ENCODE data around the gene CERS6.

The CERS6 gene

DNA sequence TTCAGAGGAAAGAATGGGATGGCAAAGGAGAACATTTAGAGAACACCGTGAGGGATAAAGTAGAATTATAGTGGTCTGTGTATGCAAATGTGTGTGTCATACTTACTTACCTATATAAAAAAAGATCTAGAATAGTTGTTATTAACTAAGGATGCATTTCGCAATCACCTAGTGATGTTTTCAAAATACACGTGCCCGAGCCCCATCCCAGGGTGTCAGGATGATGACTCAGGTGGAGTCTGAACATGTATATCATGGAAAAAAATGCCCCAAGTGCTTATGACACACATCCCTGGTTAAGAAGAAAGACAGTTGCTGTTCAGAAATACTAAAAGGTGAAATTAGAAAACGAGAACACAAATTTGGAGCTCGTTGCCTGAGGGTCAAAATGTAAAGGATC, 109.0 kb downstream of the CERS6 start:
- TF ChIP-seq, protein P1, sequence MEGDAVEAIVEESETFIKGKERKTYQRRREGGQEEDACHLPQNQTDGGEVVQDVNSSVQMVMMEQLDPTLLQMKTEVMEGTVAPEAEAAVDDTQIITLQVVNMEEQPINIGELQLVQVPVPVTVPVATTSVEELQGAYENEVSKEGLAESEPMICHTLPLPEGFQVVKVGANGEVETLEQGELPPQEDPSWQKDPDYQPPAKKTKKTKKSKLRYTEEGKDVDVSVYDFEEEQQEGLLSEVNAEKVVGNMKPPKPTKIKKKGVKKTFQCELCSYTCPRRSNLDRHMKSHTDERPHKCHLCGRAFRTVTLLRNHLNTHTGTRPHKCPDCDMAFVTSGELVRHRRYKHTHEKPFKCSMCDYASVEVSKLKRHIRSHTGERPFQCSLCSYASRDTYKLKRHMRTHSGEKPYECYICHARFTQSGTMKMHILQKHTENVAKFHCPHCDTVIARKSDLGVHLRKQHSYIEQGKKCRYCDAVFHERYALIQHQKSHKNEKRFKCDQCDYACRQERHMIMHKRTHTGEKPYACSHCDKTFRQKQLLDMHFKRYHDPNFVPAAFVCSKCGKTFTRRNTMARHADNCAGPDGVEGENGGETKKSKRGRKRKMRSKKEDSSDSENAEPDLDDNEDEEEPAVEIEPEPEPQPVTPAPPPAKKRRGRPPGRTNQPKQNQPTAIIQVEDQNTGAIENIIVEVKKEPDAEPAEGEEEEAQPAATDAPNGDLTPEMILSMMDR (IDR thresholded peaks at IDR 0.05; ENCODE audit: control insufficient read depth, insufficient read depth, low read depth, low read length, missing control alignments): no peak
- no peak overlapping the region for H3K4me3 ChIP-seq (ENCODE audit: control insufficient read depth, low read depth, low read length)
- no peak for DNase-seq (ENCODE audit: low read depth)

DNA sequence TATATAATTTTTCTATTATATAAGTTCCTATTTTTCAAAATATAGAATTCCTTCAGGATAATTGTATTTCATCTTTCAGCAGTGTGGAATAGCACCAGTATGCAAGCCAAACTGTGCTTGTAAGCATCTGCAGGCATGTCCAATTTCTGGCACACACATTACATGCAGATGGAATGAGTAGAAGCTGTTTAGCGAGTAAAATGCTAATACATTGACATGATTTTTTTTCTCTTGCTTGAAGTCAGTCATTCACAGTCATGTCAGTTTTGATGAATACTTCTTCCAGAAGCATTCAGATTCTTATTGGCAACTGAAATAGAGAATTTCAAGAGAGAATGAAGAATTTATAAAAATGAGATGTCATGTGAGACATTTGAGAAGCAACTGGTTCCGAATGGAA, 109.4 kb downstream of the CERS6 start:
- no peak overlapping the region for H3K4me3 ChIP-seq (ENCODE audit: control insufficient read depth, low read depth, low read length)
- no peak for DNase-seq (ENCODE audit: low read depth)
- TF ChIP-seq, protein P1 (IDR thresholded peaks at IDR 0.05; ENCODE audit: control insufficient read depth, insufficient read depth, low read depth, low read length, missing control alignments): no peak

DNA sequence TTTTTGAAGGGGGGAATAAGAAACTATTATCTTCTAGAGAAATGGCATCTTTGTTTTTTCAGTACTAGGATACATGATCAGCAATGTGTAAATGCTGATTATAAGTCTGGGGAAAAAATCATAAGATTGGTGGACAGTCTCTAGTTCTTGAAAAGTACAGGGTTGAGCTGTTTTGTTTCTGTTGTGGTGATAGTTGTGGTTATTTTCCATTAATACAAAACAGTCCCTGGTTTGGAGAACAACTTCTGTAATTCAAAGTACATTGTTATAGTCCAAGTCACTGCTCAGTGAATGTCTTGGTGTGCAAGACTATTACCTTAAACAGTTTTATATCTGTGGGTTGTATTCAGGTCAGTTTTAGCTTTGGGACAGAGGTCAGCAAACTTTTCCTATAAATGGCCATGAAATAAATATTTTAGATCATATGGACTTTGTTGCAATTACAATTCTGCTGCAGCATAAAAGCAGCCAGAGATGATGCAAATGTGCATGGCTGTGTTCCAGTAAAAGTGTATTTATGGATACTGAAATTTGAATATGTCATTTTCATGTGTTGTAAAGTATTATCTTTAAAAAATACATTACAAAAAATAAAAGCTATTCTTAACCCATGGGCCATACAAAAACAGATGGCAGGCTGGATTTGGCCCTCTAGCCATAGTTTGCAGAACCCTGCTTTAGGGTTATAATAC, 111.0 kb downstream of the CERS6 start:
- H3K4me3 ChIP-seq (ENCODE audit: control insufficient read depth, low read depth, low read length): no peak overlapping the region
- DNase-seq (ENCODE audit: low read depth): no peak
- TF ChIP-seq, protein P1 (IDR thresholded peaks at IDR 0.05; ENCODE audit: control insufficient read depth, insufficient read depth, low read depth, low read length, missing control alignments): no peak

DNA sequence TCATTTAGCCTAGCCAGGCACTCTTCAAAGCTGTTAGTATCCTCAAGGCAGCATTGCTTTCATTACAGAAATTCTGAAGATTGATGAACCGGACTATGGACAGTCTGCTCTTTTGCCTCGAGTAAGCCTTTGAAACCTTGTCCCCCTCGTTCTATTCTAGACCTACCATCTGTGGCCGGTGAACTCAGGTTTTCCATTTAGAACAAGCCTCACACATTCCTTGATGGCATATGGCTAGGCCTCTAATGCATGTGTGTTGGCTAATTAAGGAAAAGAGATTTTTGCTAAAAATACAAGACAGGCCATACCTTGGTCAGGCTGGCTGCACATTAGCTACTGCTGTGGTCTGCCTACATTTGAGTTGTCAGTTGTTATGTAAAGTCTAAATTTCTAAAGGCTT, 111.8 kb downstream of the CERS6 start:
- H3K4me3 ChIP-seq (ENCODE audit: control insufficient read depth, low read depth, low read length): no peak overlapping the region
- DNase-seq (ENCODE audit: low read depth): no peak
- TF ChIP-seq, protein P1 (IDR thresholded peaks at IDR 0.05; ENCODE audit: control insufficient read depth, insufficient read depth, low read depth, low read length, missing control alignments): no peak

DNA sequence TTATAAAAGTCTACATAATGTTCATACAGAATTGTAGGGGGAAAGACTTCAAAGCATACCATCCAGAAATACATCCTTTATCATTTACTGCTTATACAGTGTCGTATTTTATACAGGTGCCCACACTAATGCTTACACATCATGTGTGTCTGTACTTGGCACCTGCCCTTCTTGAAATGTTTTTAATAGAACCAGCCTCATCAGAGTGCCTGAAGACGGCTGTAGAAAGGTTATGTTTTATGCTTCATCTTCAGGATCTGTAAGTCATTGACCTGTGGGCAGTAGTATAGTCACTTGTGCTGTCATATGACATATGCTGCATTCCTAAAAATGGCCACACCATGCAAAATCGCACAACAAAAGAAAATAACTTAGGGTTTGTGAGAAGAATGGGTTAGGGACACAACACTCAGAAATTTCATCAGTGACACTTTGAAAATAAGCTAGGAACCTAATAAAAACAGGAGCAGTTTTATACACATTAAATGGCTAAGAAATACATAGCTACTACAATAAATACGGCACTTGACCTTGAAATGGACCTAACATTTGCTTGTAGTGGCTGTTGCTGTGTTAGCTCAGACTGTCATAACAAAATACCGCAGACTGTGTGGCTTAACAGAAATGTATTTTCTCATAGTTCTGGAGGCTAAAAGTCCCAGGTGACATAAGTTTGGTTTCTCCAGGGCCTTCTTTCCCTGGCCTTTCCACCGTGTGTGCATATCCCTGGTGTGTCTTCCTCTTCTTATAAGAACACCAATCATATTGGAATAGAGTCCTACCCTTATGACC, 112.6 kb downstream of the CERS6 start:
- TF ChIP-seq, protein P1 (IDR thresholded peaks at IDR 0.05; ENCODE audit: control insufficient read depth, insufficient read depth, low read depth, low read length, missing control alignments): no peak
- DNase-seq (ENCODE audit: low read depth): no peak
- no peak overlapping the region for H3K4me3 ChIP-seq (ENCODE audit: control insufficient read depth, low read depth, low read length)

DNA sequence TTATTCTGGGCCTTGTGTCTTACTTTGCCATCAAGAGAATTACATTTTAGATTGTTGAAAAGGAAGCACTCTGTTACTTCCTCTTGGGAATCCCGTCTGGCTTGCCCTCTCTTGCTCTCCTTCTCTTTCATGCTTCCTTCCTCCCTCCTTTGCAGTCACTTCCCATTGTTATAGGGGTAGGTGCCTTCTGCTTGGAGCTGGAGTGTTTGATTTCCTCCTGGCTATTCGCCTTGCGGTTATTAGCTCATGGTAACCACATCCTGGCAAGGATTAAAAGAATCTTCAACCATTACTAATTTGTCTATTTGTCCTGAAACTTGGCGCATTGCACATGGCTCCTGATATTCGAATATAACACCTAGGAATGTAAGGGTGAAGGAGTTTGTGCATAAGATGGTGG, 115.0 kb downstream of the CERS6 start:
- DNase-seq (ENCODE audit: low read depth): no peak
- TF ChIP-seq, protein P1 (IDR thresholded peaks at IDR 0.05; ENCODE audit: control insufficient read depth, insufficient read depth, low read depth, low read length, missing control alignments): no peak
- H3K4me3 ChIP-seq (ENCODE audit: control insufficient read depth, low read depth, low read length): no peak overlapping the region
